IPS DF 4.7 (cell line): ENCODE measurements around the gene CCDC8.
"Not testable (repeated sequence)": the region's sequence is repeated elsewhere in the genome, so short reads cannot be mapped to it uniquely, and the experiment has no call there.

Experiments used
- DNase-seq: peaks from one replicate; pipeline ENCODE4 v3.0.0-alpha.2; 2013; ENCODE audit warnings: low spot score; ENCODE audit errors: extremely low read depth

CCDC8 gene

DNA sequence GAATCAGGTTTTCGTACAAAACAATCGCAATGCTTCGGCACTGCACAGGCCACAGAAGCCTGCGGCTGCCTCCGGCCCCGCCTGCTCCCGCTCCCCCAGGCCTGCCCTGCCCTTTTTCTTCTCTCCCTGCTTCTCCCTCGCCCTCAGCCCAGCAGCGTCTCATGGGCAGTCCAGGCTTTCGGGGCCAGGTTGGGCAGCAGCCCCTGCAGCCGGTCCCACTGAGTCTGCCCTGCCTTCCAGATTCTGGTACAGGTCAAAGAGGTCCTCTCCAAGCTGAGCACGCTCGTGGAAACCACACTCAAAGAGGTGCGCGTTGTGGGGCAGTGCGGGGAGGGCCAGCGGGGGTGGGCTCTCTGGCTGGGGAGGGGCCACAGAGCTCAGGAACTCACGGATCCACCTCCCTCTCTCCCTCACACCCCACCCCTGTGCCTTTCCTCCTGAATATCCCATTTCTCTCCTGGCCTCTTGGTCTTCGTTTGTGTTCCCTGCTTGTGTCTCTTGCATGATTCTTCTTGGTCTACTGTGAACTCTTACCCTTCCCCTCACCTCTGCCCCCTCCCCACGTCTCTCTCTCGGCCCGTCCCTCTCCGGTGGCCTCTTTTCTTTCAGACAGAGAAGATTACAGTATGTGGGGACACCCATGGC, 30.1 kb downstream of the CCDC8 start:
- DNase-seq, result no peak

DNA sequence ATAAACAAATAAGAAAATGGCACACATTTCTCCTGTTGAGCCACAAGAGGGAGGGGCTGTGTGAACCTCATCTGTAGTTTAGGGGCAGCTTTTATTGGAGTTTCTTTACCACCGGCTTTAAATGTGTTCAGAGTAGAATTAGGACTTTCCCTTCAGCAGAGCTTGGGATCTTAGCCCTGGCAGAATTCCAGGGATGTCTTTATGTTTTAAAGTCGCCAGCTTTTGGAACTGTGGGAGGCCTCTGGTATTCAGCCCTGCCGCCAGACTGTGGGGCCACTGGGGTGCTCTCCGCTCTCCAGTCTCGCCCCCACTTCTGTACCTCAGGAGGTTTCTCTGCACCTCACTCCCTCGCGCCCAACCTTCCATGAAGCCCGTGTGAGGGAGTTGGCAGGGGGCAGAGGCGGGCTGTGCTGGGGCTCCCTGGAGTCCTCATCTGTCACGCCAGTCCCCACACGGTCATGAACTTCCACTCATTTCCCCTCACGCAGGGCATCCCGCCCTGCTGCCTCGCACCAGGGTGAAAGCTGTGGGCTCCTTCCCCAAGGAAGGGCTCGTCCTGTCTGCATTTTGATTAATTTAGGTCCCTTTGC, 31.5 kb downstream of the CCDC8 start:
- no peak for DNase-seq

DNA sequence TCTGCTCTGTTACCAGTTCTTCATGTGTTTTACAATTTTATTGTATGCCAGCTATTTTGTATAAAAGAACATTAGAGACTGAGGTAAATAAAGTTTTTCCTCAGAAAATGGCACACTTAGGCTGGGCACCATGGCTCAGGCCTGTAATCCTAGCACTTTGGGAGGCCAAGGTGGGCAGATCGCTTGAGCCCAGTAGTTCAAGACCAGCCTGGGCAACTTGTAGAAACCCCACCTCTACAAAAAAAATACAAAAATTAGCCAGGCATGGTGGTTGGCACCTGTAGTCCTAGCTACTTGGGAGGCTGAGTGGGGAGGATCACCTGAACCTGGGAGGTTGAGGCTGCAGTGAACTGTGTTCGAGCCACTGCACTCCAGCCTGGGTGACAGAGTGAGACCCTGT, 32.0 kb downstream of the CCDC8 start:
- DNase-seq, result no peak

DNA sequence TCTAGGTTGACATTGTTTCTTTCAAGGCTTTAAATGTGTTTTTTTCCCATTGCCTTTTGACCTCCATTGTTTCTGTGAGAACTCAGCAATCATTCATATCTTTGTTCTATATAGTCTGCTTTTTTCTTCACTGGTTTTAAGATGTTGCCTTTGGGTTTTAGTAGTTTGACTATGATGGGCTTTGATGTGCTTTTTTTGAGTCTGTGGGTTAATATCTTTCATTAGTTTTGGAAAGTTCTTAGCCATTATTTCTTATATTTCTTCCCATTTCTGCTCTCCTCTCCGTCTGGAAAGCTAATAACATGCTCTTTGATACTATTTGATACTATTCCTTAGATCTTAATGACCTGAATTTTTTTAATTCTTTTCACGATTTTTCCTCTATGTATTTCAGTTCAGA, 32.7 kb downstream of the CCDC8 start:
- no peak for DNase-seq

DNA sequence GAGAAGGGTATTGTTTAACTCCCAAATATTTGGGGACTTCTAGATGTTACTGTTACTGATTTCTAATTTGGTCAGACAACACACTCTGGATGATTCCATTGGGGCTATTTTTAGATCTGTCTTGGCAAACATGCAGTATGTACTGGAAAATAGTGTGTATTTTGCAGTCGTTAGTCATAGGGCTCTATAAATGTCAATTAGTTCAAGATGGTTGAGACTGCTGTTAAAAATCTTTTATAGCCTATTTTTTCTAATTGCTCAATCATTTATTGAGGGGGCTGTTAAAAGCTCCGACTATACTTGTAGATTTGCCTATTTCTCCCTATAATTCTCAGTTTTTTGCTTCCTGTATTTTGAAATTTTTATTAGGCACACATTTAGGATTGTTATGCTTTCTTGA, 35.1 kb downstream of the CCDC8 start:
- no peak for DNase-seq

- DNase-seq, result no peak
Observed at GRCh38 chr19:46376241-46377153, 36.9 kb downstream of the CCDC8 start.

DNA sequence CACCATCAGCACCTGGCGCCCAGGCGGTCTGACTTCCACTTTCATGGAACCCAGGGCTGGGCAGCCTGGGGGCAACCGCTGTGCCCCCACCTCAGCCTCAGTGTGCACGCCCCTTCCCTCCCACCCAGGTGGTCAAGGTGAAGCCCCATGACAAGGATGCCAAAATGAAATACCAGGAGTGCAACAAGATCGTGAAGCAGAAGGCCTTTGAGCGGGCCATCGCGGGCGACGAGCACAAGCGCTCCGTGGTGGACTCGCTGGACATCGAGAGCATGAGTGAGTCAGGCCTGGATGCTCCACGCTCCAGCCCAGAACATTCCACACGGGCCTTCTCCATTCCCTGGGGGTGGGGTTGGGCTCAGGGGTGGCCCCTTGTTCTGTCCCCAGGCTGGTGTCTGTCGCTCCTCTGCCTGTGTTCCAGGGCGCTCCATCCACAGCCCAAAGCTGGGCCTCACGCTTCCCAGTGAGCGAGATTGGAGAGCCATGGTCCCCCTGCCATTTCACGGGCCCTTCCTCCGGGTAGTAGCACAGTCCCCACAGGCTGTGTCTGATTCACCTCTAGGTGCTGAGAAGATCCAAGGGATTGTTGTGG, 37.8 kb downstream of the CCDC8 start:
- DNase-seq, result not testable (repeated sequence)

GRCh38 chr19:46374536-46375475, 38.6 kb downstream of the CCDC8 start:
- DNase-seq, result no peak

GRCh38 chr19:46373491-46374359, 39.6 kb downstream of the CCDC8 start:
- DNase-seq, result no peak

DNA sequence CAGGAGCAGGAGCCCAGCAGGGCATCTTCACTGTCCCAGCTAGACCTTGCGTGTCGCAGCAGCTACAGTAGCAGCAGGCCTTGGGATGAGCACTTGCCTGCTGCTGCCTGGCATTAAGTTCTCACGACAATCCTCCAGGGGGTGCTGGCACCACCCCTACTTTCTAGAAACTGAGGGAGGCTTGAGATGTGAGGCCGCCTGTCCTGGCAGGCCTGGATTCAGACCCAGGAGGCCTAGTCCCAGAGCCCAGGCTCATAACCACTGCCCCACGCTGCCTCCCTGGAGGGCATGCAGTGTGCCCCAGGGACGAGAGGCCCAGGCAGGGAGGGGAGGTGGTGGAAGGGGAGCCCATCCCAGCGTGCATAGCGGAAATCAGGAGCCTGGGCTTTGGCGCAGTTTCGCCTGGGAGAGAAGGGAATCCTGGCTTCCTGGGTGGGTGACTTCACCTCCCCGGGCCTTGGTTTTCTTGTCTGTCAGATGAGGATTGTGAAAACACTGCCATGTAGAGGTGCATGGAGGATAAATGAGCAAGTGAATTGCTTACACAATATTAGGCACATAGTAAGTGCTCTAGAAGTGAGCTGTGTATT, 40.4 kb downstream of the CCDC8 start:
- DNase-seq, result no peak

DNA sequence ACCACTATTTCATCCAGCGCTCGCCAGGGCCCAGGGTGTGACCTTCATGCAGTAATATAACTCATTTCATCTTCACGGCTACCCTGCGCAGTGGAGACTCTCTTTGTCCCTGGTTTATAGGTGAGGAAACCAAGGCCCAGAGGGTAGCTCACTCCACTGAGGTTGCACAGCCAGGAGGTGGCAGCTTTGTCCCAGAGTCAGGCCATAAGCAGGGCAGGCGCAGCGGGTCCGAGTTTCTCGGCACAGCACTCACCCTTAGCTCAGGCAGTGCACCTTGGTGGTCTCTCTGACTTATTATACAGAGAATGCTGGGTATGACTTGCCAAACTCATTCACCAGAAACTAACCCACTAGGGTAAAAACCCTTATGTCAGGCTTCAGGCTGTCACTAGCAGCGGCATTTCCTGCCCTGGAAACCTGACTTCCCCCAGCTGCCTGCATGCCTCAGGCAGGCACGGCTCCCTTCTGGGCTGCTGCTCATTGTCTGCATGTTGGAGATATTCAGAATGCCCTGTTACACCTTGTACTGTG, 41.9 kb downstream of the CCDC8 start:
- DNase-seq, result no peak

GRCh38 chr19:46369817-46370216, 43.5 kb downstream of the CCDC8 start:
- DNase-seq, result no peak

GRCh38 chr19:46368116-46368515, 45.2 kb downstream of the CCDC8 start:
- no peak for DNase-seq

DNA sequence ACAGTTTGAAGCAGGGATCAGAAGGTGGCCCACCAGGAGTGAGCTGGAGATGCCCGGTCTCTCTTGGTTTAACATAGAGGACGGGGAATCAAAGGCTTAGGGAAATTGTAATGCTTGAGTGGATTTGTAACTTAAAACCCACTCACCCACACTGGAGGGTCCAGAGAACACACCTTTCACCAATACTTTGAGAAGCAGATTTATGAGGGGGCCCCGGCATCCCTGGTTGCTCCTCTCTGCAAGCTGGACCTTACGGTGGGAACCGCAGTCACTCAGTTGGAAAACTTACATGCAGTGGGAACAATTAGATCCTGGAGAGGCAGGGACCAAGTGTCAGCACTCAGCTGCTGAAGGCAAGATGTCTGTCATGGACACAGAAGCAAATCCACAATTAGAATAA, 45.9 kb downstream of the CCDC8 start:
- DNase-seq, result no peak

DNA sequence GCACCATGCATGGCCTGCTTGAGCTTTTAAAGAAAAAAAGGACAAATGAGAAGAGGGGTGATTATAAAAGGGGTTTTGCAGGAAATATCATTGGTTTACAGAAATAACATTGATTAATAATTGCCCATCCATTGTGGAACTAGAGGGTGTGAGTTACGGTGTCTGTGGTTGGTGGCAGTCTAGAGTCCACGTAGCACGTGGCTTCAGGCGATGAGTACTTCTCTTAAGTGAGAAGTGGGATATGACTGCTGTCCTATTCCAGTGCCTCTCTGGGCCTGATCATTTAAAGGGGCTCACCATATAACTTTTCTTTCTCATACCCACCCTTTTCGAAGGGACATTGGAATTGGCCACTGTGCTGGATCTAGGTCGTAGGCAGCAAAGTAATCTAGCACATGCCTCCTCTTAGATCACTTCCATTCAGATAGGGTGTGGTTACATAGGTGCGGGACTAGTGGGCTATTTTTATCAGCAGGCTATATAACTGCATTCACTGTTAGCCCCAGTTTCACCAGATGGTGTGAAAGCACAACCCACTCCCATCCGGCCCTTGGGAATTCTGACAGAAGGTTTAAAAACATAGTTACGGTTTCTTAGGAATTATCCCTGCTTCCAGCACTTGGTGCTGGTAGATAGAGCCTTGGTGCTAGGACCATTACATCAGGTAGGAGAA, 46.6 kb downstream of the CCDC8 start:
- DNase-seq, result no peak

- no peak for DNase-seq
Observed at GRCh38 chr19:46365561-46365960, 47.8 kb downstream of the CCDC8 start.

- DNase-seq, result no peak
Observed at GRCh38 chr19:46364359-46364758, 49.0 kb downstream of the CCDC8 start.

- DNase-seq, result no peak
Observed at GRCh38 chr19:46361915-46362314, 51.4 kb downstream of the CCDC8 start.
